Cardiac muscle cell (in vitro differentiated cells and primary cell): Measurements from ENCODE around the gene DDX11. TPM values are rescaled to one million over a fixed set of nuclear protein-coding genes. Genes with fewer than 3 reads are reported as not detected.
"Not testable (repeated sequence)": the region's sequence is repeated elsewhere in the genome, so short reads cannot be mapped to it uniquely, and the experiment has no call there.

ENCODE experiments used
- DNase-seq, 2 donors: peaks; one replicate each; pipeline versions ENCODE4 v3.0.0 to v3.0.0-alpha.2; 2010 to 2017; ENCODE audit warnings: low read depth in 1 of 2, low spot score in 1 of 2
- H3K27ac ChIP-seq: fragments of 200-600 bp; sonication (generic); 2 replicates; pipeline ENCODE4 v1.5.1; 2016
- H3K27me3 ChIP-seq: fragments of 200-600 bp; sonication (generic); 2 replicates; pipeline ENCODE4 v1.6.0; 2016; ENCODE audit warnings: control low read depth
- H3K36me3 ChIP-seq: fragments of 200-600 bp; sonication (generic); 2 replicates; pipeline ENCODE4 v1.5.1; 2016; ENCODE audit warnings: control low read depth
- H3K4me1 ChIP-seq: fragments of 200-600 bp; sonication (generic); 2 replicates; pipeline ENCODE4 v1.8.1; 2017; ENCODE audit warnings: low read depth, mild to moderate bottlenecking, mixed run types
- H3K4me3 ChIP-seq: fragments of 200-600 bp; sonication (generic); 2 replicates; pipeline ENCODE4 v1.5.1; 2016; ENCODE audit warnings: mild to moderate bottlenecking
- H3K9me3 ChIP-seq: fragments of 200-600 bp; sonication (generic); 2 replicates; pipeline ENCODE4 v1.5.1; 2017; ENCODE audit warnings: low read depth, mild to moderate bottlenecking, control low read depth
- polyA plus RNA-seq: library from polyadenylated mRNA; unstranded; fragments of >200 nt; fragmentation: Nextera tagmentation; extraction: Ambion mirVana; gene quantifications from 2 replicates; pipeline ENCODE4 v1.2.1, GENCODE V29; 2016
- total RNA-seq: library from RNA; depleted of rRNA; stranded (reverse); fragments of >200 nt; gene quantifications from 2 replicates; pipeline ENCODE4 v1.2.3, GENCODE V29; 2016
- TF ChIP-seq, protein P1 (sequence below): IDR thresholded peaks from 2 replicates; pipeline ENCODE4 v1.5.1; 2012; ENCODE audit warnings: low read depth, mild to moderate bottlenecking, low read length

Gene DDX11
- total and polyA plus RNA-seq, 2 experiments from 2014 or later, result 41.8 to 46.0 TPM

DNA sequence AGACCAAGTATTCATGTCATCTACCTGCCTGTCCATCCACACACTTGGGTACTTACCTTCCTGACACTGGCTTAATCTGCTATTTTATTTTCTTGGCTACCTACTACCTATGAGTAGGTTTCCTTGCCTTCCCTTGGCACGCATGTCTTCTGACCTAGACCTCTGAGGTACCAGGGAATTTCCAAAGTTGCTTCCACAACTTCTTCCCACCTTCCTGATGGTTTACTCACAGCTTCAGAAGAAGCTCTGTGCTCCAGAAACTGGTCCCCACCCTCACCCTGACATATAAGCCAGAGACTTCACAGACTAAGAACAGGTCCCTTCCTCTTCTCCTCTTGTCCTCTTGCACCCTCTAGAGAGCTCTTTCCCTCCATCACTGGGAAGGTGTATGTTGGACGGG lies 35.7 kb upstream of the DDX11 start:
- TF ChIP-seq, protein P1, sequence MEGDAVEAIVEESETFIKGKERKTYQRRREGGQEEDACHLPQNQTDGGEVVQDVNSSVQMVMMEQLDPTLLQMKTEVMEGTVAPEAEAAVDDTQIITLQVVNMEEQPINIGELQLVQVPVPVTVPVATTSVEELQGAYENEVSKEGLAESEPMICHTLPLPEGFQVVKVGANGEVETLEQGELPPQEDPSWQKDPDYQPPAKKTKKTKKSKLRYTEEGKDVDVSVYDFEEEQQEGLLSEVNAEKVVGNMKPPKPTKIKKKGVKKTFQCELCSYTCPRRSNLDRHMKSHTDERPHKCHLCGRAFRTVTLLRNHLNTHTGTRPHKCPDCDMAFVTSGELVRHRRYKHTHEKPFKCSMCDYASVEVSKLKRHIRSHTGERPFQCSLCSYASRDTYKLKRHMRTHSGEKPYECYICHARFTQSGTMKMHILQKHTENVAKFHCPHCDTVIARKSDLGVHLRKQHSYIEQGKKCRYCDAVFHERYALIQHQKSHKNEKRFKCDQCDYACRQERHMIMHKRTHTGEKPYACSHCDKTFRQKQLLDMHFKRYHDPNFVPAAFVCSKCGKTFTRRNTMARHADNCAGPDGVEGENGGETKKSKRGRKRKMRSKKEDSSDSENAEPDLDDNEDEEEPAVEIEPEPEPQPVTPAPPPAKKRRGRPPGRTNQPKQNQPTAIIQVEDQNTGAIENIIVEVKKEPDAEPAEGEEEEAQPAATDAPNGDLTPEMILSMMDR, result no peak

DNA sequence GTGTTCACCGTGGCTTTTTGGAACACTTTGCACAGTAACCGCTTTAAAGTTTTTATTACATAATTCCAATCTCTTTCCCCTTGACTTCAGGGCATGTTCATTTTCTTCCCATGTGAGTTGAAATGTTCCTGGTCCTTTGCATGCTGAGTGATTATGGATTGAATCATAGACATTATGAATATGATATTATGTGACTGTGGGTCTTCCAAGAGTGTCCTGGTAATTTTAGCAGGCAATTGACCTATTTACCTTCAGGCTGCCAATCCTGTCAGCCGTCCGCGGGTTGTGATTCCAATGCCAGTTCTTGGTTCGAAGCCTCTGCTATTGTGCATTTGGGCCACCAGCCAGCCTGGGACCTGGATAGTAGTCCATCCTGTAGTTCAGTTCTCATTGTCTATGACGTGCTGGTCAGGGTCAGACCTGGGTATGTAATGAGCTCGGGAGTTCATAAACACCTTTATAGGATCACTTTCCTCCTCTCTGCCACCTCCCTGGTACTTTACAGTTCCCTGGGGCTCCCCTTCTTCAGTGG lies 32.6 kb upstream of the DDX11 start:
- no peak overlapping the region for H3K27ac ChIP-seq
- no peak for DNase-seq
- no peaks in the 10 kb centered on the region for H3K36me3 ChIP-seq
- H3K9me3 ChIP-seq, result no peaks in the 10 kb centered on the region
- H3K4me3 ChIP-seq, result no peak overlapping the region
- TF ChIP-seq, protein P1, result no peak
- no peaks in the 10 kb centered on the region for H3K27me3 ChIP-seq
- H3K4me1 ChIP-seq, result no peaks in the 10 kb centered on the region

More for the DNA sequence above, 35.7 kb upstream of the DDX11 start:
- Histone ChIP-seq H3K4me3 (no peak overlapping the region), H3K36me3 (no peaks in the 10 kb centered on the region), H3K27ac (no peak overlapping the region), H3K4me1 (no peaks in the 10 kb centered on the region), H3K27me3 (no peaks in the 10 kb centered on the region), H3K9me3 (no peaks in the 10 kb centered on the region)
- no peak for DNase-seq

DNA sequence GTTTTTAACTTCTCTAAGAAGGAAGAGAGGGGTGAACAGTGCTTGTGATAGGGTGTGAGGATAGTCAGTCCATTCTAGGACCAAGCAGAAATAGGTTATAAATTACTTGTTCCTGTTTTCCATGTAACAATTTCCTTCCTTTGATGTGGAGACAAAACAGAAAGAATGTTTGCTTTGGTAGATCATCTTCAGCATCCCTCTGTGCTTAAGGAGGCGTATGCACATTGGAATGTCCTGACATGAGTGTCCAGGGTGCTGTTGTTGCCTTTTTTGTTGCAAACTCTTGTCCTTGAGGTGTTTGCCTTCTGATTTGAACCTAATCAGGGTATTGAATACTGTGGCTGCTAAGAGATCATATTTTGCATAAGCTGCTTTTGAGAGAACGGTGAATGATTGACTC lies 23.5 kb upstream of the DDX11 start:
- H3K27me3 ChIP-seq, H3K9me3 ChIP-seq, H3K36me3 ChIP-seq, DNase-seq, H3K27ac ChIP-seq, H3K4me1 ChIP-seq, H3K4me3 ChIP-seq: not testable (repeated sequence)

DNA sequence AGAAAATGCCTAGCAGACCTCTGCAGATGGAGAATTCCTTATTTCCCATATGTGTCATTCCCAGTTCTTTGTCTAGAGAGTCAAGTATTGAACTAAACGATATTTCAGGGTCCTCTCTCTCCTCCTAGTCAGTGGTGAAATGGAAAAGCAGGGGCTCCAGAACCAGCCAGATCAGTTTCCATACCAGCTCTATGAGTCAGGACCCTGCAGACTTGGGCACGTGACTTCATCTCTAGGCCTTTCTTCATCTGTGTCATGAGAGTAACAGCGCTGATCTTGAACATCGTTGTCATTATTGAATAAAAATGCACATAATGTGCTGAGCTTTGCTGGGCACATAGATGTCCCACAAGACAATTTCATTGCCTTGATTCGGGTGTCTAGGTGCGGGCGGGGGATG lies 23.1 kb upstream of the DDX11 start:
- not testable (repeated sequence) for H3K4me1 ChIP-seq, H3K27me3 ChIP-seq, H3K36me3 ChIP-seq, DNase-seq, H3K9me3 ChIP-seq, H3K4me3 ChIP-seq, H3K27ac ChIP-seq

DNA sequence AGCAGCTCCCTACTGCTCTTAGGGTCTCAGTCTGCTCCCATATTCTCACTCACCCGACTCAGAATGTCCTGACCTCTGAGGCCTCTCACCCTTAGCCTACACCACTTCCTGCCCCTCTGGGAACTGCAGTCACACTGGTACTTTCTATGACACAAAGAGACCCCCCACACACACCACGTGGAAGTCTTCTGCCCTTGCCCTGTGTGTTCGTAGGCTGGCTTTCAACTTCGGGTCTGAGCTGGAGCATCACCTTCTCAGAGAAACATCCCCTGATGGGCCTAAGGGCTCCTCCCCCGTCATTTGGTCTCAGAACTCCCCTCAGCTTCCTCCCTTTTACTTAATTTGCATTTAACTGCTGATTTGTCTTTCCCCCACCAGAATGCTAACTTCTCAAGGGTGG lies 22.0 kb upstream of the DDX11 start:
- H3K36me3 ChIP-seq, H3K27me3 ChIP-seq, H3K27ac ChIP-seq, H3K9me3 ChIP-seq, H3K4me3 ChIP-seq, DNase-seq, H3K4me1 ChIP-seq: not testable (repeated sequence)

DNA sequence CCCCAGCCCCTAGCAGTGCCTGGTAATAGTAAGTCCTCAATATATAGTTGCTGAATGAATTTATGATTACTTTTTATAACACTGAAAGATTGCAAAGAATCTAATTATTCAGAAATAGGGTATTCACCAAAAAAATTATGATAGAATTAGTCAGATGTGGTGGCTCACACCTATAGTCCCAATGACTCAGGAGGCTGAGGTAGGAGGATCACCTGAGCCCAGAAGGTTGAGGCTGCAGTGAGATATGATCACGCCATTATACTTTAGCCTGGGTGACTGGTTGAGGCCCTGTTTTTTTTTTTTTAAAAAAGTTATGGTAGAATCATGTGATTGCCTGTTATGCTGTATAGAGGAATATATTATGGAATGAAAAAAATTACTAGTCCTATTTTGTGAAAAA lies 21.5 kb upstream of the DDX11 start:
- H3K4me3 ChIP-seq, DNase-seq, H3K36me3 ChIP-seq, H3K27me3 ChIP-seq, H3K9me3 ChIP-seq, H3K4me1 ChIP-seq, H3K27ac ChIP-seq: not testable (repeated sequence)

DNA sequence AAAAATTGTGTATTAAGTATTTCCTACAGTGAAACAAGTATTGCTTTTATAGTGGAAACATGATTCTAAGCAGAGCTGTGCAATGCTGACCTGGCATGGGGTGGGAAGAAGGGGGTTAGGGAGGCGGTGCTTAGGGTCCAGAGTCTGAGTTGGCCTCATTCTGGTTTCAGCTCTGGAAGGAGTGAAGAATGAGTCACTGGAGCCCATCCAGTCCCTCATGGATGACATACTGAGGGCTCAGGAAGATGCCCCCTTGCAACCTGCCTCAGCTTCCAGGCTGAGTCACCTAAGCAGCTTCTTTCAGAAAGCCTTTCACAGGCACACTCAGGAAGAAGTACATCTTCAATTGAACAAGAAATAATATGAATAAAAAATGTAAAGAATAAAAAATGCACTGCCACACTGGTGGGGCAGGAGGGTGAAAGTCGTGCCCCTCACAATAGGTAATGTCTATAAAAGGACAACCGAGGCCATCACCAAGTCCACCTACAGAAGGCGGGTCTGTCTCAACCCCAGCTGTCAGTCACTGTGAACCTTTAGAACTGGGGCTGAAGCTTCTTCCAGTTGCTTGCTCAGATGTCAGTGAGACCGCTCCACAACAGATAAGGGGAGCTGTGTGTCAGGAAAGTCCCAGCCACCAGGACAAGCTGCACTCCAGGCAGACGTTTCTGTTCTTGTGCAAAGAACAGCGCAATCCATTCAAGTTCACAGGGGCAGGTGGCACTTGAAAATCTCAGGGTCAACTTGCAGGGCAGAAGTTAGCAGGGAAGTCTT lies 20.8 kb upstream of the DDX11 start:
- H3K4me1 ChIP-seq, H3K27me3 ChIP-seq, H3K9me3 ChIP-seq, H3K36me3 ChIP-seq, H3K4me3 ChIP-seq: not testable (repeated sequence)
- peak overlapping the region; percentile 44 for H3K27ac ChIP-seq
- peak; percentile 17 to 43 for DNase-seq

DNA sequence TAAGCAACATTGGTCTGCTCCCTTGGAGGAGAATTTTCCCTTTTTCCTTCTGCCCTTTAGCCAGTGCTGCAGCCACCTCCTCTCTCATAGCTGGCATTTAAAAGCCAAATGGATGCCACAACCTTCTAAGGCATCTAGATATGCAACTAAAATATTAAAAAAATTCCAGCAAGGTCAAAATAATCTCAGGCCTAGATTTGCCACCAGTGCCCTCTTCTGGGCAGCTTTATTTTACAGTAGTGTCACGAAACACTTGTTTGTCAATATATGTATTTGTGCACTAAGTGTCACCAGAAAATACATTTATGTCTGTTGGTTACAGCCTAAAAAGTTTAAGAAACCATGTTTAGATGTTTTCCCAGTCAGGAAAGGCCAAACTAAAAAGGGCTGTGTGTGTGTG lies 19.7 kb upstream of the DDX11 start:
- H3K4me3 ChIP-seq, H3K36me3 ChIP-seq, H3K27ac ChIP-seq, DNase-seq, H3K9me3 ChIP-seq, H3K27me3 ChIP-seq: not testable (repeated sequence)
- peaks cover 14% of the 10 kb centered on the region for H3K4me1 ChIP-seq
